ENCODE results near the gene RSU1. TPM values are rescaled to one million over a fixed set of nuclear protein-coding genes. Genes with fewer than 3 reads are reported as not detected.
A peak's percentile ranks its signal among the peaks of the same experiment; 100 is the strongest.
"Not testable (repeated sequence)": the region's sequence is repeated elsewhere in the genome, so short reads cannot be mapped to it uniquely, and the experiment has no call there.

Gene RSU1
- total RNA-seq, 1 donor from 2014 or later: 133 TPM

GRCh38 chr10:16788125-16788524, 29.1 kb downstream of the RSU1 start:
- DNase-seq (ENCODE audit: extremely low read depth, low read depth, low spot score): no peak

DNA sequence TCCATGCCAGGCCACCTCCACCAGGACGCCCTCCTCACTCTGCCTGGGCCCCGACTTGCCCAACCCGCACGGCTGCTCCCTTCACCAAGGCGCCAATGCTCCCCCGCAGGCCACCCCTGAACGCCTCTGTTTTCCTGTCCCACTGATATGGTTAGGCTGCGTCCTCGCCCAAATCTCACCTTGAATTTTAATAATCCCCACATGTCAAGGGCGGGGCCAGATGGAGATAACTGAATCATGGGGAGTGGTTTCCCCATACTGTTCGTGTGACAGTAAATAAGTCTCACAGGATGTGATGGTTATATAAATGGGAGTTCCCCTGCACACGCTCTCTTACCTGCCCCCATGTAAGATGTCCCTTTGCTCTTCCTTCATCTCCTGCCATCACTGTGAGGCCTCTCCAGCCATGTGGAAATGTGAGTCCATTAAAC, 29.8 kb downstream of the RSU1 start:
- DNase-seq (ENCODE audit: extremely low read depth, low read depth, low spot score): no peak

- no peak for DNase-seq (ENCODE audit: extremely low read depth, low read depth, low spot score)
These were observed 36.8 kb downstream of the RSU1 start for GRCh38 chr10:16780338-16780880.

- no peak for DNase-seq (ENCODE audit: extremely low read depth, low read depth, low spot score)
These were observed 37.8 kb downstream of the RSU1 start for GRCh38 chr10:16779384-16779915.

DNA sequence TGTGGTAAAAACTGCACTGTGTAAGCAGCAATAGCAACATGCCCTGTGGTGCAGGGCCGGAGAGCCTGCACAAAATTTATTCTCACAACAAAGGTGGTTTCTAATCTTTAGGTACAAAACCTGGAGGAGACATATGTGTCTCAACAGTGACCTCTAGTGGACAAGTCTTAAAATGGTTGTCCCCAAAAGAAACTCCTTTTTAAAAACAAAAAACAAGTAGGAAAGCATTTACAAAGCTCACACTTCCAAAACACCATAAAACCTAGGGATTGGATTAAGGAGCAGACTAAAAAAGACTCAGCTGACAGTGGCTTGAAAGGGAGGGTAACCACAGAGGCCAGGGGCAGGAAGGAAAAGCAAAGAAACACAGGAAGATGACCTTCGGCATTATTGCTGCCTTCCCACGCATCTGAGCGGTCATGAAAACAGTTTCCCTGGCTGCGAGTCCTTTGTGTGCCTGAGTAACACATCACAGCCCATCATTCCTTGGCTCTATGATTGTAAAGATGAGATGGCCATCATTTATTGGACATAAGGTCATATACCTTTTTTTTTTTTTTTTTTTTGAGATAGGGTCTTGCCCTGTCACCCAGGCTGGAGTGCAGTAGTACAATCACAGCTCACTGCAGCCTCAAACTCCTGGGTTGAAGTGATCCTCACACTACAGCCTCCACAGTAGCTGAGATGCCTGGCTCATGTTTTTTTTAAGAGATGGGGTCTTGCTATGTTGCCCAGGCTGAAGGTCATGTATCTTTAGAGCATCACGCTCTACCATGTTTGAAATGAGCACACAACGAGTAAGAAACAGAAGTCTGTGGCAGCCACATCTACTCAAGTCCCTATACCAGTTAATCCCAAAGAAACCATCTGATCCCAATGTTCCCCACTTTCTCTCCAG, 39.5 kb downstream of the RSU1 start:
- DNase-seq (ENCODE audit: extremely low read depth, low read depth, low spot score): peak; percentile 90

GRCh38 chr10:16776896-16777295, 40.3 kb downstream of the RSU1 start:
- peak; percentile 5 for DNase-seq (ENCODE audit: extremely low read depth, low read depth, low spot score)

GRCh38 chr10:16773334-16773733, 43.9 kb downstream of the RSU1 start:
- DNase-seq (ENCODE audit: extremely low read depth, low read depth, low spot score): no peak

DNA sequence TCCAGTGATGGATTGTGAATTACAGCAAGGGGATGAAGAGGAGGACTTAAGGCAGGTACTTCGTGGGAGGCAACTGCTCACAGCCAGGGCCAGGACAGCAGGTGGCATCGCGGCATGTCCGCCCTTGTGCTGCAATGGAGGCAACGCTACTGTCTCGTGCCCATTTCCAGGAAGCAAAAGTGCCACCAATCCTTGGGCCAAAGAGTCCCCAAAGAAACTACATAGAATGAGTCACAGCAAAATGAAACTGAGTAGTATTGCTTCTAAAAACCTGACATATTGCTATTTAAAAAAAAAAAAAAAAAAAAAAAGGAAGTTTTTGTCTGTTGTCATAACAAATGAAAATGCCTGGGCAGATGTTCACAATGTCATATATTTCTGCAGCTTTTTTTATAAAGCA, 46.6 kb downstream of the RSU1 start:
- DNase-seq (ENCODE audit: extremely low read depth, low read depth, low spot score): no peak

- DNase-seq (ENCODE audit: extremely low read depth, low read depth, low spot score): no peak
These were observed 47.1 kb downstream of the RSU1 start for GRCh38 chr10:16770141-16770540.

- DNase-seq (ENCODE audit: extremely low read depth, low read depth, low spot score): no peak
These were observed 47.9 kb downstream of the RSU1 start for GRCh38 chr10:16769331-16769730.

- DNase-seq (ENCODE audit: extremely low read depth, low read depth, low spot score): no peak
These were observed 48.5 kb downstream of the RSU1 start for GRCh38 chr10:16768702-16769101.

- no peak for DNase-seq (ENCODE audit: extremely low read depth, low read depth, low spot score)
These were observed 51.5 kb downstream of the RSU1 start for GRCh38 chr10:16765509-16766375.

DNA sequence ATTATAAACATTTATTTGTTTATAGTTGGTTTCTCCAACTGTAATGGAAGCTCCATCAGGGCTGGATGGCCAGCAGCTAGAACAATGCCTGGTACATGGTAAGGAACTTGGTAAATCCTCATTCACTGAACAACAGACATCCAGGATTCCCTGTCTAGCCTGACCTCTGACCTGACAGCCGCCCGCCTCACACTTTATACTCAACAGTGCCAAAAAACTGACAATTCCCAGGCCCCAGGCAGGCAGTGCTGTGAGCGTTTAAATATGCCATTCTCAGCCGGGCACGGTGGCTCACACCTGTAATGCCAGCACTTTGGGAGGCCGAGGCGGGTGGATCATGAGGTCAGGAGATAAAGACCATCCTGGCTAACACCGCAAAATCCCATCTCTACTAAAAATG, 55.9 kb downstream of the RSU1 start:
- no peak for DNase-seq (ENCODE audit: extremely low read depth, low read depth, low spot score)

DNA sequence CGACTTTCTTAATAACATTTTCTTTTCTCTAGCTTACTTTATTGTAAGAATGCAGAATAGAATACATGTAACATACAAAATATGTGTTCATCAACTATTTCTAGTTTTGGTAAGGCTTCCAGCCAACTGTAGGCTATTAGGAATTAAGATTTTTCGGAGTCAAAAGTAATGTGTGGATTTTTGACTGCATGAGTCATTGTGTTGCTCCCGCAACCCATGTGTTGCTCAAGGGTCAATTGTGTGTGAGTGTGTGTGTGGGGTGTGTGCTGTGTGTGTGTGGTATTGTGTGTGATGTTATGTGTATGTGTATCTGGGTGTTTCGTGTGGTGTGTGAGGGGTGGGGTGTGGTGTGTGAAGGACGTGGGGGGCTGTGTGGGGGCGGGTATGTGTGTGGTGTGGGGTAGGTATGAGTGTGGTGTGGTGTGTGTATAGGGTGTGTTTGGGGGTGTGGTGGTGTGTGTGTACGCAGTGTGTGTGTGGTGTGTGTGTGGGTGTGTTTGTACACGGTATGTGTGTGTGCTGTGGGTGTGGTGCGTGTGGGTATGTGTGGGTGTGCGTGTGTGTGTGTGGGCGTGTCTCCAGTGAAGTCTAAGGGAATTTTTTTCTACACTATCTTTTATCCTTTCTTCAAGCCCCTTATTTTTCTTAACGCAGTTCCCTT, 60.5 kb downstream of the RSU1 start:
- no peak for DNase-seq (ENCODE audit: extremely low read depth, low read depth, low spot score)

DNA sequence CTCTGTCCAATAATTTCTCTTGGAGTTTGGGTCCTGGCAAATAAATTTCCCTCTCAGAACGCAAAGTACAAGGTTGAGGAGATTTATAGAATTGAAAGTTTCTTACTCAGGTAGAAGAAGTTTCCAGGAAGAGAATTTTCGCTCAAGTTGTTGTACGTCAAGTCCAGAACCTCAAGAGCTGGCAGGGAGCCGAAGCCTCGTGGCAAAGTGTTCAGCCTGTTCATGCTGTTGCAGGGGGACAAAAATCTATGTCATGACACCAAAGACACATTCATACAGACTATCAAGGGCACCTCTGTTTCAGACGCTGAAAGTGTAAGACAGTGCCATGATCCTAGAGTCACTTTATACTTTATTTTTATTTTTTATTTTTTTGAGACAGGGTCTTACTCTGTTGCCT, 62.5 kb downstream of the RSU1 start:
- DNase-seq (ENCODE audit: extremely low read depth, low read depth, low spot score): no peak

DNA sequence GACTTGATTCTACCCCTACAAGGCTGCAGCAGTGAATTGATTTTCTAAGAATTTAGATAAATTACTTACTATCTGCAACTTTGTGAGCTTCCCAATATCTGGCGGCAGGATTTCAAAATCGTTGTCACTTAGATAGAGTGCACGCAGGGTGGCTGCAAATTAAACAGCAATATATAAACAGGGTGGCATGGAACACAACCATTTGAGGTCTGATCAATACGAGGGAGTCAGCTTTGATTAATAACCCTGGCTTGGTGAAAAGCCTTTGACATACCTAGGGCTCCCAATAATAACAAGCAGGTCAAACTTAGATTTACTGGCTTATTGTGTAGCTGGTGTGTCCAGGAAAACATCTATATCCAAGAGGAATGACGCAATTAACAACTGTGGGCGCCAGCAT, 64.4 kb downstream of the RSU1 start:
- DNase-seq (ENCODE audit: extremely low read depth, low read depth, low spot score): not testable (repeated sequence)

GRCh38 chr10:16752099-16752498, 65.1 kb downstream of the RSU1 start:
- no peak for DNase-seq (ENCODE audit: extremely low read depth, low read depth, low spot score)

- no peak for DNase-seq (ENCODE audit: extremely low read depth, low read depth, low spot score)
These were observed 66.0 kb downstream of the RSU1 start for GRCh38 chr10:16751244-16751643.

- no peak for DNase-seq (ENCODE audit: extremely low read depth, low read depth, low spot score)
These were observed 66.8 kb downstream of the RSU1 start for GRCh38 chr10:16750461-16750860.

GRCh38 chr10:16748749-16749148, 68.5 kb downstream of the RSU1 start:
- DNase-seq (ENCODE audit: extremely low read depth, low read depth, low spot score): no peak

DNA sequence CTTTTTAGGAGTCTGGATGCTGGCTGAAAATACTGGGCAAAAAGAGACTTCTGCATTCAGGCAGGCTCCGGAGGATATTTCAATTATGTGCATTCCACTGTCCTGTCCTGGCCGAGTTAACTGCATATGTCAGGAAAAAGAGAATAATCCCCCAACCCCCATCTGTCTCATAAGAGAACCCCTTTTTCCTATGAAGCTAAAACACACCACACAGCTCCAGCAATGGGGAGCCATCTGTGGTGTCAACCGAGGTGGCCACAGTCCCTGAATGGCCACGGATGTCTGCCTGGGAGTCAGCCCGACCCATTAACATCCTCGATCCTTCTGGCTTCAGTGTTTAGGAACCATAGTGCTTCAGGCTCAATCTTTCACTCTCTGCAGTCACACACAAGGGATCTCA, 70.4 kb downstream of the RSU1 start:
- no peak for DNase-seq (ENCODE audit: extremely low read depth, low read depth, low spot score)

Data from glomerular endothelial cell (primary cell).